ENCODE data around the gene ABCA4. TPM values are rescaled to one million over a fixed set of nuclear protein-coding genes. Genes with fewer than 3 reads are reported as not detected.

The ABCA4 gene
- total RNA-seq, 1 donor from 2014 or later, result 1.3 TPM

DNA sequence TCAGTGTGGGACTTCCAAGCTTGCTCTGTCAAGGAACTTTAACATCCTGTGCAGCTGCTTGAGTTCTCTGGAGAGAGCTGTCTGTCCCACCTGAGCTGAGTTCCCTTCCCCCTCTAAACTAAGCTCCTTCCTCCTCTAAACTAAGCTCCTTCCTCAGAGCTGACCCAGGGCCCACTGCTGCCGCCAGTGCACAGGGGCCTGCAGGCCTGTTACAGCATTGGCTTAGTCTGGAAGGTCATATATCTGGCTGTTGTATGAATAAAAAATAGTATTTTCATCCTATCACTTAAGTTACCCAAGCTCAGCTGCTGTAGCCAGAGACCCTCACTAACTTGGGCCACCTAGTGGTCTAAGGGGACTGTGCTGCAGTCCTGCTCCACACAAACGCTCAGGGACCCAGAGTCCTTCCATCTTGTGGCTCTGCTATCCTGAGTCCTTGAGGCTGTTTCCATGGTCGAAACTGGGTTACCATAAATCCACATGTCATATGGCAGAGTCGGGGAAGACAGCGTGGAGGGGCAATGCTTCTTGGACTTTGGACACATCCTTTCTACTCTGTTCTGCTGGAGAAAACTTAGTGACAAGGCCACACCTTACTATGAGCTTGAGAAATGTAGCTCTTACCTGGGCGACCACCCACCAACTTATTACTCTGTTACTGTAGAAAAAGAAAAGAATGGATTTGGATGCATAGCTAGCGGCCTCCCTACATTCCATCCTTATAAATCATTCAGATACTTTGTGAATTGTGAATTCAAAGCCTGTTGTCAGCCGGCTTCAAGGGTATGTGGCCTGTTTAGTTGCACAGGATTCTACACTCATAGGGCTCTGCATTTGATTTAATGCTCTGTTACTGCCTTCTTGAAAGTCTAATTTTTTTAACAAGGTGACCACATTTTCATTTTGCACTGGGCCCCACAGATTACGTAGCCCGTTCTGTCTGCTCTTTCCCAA, 140.4 kb downstream of the ABCA4 start:
- DNase-seq (ENCODE audit: low spot score), result no peak

DNA sequence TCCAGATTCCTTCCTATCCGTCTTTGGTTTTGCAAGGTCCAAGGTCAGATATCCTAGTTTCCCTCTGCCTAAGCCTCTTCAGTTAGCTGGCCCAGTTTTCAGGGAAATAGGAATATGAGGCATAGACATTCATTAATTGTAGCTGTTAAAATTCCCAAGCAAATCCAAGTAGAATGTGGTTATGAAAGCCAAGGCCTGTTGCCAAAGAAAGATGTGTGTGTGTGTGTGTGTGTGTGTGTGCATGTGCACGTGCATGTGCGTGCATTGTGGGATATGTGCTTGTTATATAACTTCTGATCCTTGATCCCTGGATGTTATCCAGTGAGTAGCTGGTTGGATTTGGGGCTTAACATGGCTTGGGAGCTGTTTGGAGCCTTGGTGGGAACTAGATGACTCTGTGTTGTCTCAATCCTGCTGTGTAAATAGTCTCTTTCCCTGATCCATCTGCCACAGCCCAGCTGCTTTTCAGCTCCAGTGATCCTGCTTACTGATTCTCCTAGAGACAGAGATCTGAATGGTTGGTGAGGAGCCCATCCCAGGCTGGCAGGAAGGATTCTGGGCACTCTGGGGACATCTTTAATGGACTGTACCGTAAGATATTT, 141.1 kb downstream of the ABCA4 start:
- DNase-seq (ENCODE audit: low spot score), result no peak

DNA sequence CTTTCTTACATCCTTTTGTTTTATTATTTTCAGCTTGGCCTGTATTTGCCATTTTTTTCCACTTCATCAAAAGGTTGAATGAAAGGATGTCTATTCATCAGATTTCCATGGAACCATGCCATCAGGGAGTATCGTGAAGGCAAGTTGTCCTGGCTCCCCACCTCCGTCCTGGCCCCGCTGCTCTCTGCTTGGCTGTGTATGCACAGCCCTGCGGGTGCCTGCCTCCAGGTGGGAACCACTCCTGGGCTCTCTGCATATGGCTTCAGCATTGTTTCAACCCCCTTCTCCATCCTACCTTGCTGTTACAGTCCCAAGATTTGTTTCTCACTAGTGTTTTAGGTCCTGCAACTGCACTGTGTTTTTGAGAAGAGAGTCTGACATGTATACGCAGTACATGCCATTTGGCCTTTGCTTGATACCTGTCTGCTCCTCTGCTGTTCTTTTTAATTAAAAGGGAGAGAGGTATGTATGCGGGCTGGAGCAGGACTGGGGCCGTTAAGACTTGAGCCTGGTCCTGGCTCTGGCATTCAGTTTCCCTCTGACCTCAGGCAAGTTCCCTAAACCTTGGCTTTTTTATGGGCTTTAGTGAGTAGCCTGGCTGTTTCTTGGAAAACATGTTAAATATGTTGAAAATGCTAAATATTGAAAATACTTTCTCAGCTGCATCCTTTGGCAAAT, 141.8 kb downstream of the ABCA4 start:
- DNase-seq (ENCODE audit: low spot score), result no peak

DNA sequence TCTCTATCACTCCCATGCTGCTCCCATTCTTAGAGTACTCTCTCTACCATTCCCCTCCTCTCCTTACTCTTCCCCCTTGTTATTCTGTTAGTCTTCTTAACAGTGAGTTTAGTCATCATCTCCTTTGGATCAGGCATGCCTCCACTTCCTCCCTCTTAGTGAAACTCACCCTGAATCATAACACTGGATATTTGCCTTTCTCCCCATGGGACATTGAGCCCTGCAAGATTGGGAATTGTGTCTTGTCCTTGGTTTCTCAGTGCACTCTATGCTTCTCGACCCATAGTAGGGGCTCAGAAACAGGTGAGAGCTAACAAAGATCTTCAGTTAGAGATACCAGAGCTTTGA, 143.4 kb downstream of the ABCA4 start:
- DNase-seq (ENCODE audit: low spot score), result no peak

DNA sequence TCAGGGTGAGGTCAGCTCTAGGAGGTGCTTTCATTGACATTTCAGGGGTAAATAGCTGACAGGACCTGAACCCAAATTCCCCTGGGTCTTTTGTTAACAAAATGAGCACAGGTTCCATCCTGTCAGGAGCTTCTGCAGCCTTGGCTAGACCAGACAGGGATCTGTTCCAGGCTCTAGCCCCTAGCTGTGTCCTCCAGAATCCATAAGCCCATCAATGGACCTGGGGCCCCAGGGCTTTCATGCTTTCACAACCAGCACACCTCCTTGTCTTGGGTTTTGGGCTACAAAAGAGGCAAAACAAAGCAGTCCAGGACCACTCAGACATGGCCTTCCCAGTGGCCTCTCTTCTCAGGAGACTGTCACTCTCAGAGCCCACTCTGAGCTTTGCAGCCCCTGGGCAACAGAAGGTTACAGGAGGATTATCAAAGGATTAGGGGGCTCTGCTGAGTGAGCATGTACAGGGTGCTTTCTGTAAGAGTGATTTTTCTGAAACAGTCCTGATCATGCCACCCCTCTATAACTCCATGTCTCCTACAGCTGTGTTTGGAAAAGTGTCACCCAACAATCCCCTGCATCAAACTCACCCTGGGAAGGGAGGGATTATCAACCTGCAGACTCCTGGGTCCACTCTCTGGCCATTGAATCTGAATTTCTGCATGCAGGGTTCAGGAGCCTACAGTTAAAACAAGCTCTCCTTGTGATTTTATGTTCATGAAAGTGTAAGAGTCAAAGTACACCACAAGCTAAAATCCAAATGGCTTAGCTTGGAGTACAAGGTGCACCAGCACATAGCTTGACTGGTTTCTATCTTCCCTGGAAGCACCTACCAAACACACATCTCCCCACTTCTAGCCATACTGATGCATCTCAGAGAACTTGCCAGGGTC, 144.0 kb downstream of the ABCA4 start:
- no peak for DNase-seq (ENCODE audit: low spot score)

DNA sequence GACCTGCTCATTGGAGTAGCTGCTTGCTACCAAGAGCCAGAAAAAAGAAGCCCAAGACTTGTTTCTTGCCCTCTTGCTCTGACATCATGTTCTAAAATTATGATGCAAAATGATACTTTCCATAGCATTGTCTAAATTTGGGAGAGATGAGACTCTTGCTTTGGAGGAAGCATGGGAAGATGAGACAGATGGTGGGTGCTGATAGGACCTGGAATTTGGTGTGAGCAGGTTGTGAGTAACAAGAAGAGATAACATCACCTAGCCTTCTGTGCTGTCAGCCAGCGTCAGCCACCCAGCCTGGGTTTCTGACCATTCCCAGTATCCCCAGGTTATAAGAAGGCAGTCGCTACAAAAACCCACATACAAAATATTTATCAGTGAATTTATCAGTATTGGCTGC, 144.7 kb downstream of the ABCA4 start:
- no peak for DNase-seq (ENCODE audit: low spot score)

DNA sequence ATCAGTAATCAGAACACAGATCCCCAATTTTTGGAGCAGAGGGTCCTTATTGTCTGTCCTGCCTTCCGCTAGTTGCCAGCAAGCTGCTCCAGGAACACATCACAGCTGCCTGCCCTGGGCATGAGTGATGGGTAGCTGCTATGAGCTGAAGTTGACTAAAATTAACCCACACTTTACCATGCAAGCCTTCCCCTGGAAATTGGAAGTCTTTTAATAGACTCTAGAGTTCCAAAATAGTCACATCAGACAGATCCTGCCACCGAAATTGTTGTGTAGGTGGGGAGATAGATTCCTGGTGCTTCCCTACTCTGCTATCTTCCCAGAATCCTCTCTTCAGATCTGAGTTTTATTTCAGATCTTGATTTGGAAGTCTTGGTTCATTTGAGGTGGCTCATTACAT, 148.6 kb downstream of the ABCA4 start:
- DNase-seq (ENCODE audit: low spot score), result no peak

DNA sequence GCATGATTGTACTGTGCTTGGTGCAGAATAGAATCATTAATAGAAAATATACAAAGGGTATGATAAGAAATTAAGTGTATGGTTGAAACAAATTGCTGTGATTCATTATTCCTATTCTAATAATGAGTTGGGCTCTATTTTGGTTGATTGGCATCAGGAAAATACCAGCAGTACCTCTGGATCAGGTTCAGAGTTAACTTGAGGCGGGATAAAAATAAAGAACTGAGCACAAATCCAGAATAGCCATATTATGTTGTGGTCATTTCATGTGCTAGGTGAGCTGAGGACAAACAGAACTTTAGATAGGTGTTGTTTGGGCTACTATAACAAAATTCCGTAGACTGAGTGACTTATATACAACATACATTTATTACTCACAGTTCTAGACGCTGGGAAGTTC, 151.1 kb downstream of the ABCA4 start:
- DNase-seq (ENCODE audit: low spot score), result no peak

DNA sequence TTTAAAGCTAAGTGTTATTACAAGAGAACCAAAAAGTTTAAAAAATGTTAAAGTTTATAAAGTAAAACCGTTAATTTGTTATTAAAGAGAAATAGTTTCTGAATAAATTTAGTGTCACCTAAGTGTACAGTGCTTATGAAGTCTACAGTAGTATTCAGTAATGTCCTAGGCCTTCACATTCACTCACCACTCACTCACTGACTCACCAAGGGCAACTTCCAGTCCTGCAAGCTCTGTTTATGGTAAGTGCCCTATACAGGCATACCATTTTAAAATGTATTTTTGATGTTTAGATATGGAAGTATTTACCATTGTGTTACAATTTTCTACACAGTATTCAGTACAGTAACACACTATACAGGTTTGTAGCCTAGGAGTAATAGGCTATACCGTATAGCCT, 151.6 kb downstream of the ABCA4 start:
- DNase-seq (ENCODE audit: low spot score), result no peak

DNA sequence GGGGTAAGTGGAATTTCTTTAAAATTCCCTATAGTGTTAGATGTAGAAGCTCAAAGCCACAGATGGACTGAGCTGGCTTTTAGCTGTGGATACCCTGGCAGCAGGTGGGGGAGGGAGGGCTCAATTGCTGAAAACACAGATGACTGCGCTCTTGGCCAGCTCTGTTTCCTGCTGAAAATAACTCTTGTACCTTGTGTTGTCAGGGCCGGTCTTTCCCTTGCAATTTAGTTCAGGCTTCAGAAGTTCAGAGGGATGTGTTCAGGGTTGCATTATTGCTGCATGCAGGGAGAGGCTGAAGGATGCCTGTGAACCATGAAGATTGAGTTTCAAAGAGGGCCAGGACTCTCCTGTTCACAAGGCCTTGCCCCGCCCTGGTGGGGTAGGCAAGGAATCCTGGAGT, 153.6 kb downstream of the ABCA4 start:
- no peak for DNase-seq (ENCODE audit: low spot score)

DNA sequence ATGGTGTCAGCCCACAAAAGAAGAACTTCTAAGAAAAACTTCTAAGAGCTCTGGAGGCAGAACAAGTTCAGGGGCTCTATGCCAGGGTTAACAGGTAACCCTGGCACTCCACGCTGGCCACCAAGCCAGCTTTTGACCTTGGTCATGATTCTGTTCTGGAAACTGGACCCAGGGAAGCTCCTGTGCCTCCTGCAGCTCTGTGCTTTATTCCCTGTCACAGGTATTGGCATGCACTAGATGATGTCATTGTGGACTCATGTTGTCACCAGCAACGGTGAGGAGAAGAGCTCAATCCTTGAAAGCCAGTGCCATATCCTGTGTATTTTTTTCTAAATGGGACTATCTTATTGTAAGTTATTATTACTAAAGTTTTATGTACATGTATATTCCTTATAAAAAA, 155.1 kb downstream of the ABCA4 start:
- no peak for DNase-seq (ENCODE audit: low spot score)

DNA sequence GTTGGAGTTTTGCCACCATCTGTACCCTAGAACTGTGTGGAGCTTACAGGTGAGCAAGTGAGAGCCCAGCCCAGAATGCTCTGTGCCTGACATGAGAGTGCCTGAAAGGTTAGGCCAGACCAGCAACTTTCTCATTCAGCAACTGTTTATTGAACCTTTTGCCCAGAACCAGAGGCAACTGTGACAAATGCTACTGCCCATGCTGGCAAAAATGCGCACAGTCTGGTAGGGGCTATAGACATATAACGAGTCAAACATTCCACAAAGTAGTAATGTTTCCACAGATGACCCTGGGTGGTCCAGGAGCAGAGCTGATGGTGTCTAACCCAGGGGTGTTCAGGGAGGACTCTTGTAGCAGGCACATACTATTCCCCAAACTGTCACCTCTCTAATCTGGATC, 155.7 kb downstream of the ABCA4 start:
- no peak for DNase-seq (ENCODE audit: low spot score)

DNA sequence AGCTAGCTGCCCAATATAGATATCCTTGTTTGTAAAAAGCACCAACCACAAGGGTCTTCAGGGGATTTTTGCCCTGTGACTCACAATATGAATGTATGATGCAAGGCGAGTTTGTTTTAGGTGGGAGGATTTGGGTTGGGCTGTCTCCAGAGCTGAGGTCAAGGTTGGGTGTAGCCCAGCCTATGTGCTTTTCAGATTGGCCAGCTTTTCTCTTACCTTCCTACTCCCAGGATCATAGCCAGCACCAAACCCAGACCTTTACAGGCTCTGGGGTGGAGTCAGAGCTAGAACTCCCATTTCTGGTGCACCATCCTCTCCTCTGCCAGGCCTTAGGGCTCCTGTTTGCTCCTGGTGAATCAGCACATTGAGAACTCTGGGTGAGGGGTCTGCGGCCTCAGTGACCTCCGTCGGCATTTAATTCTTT, 156.2 kb downstream of the ABCA4 start:
- no peak for DNase-seq (ENCODE audit: low spot score)

DNA sequence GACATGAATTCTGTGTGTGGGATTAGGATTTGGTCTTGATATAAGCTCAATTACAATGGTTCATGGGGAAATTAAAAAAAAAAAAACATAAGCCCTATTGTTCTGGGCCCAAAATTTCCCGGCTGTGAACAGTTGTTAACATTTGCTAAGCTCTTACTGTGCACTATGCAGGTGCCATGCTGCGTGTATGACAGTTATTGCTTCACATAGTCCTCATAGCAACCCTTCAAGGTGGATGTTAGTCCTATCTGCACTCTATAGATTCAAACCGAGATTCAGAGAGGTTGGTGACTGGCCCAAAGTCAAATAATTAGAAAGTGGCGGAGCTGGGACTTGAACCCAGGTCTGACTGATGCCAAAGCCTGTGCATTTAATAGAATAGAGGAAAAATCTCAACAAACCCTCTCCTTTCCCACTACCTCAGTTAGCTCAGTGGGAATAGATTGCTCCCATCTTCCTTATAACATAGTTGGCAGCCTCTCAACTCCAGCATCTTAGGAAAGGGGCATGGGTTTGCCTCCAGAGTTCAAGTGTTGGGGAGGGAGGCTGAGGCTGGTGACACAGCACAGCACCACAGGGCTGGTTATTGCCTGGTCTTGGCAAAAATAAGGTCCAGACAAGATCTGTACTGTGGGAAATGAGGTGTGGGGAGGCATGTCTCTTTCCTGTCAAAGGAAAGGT, 156.7 kb downstream of the ABCA4 start:
- no peak for DNase-seq (ENCODE audit: low spot score)

DNA sequence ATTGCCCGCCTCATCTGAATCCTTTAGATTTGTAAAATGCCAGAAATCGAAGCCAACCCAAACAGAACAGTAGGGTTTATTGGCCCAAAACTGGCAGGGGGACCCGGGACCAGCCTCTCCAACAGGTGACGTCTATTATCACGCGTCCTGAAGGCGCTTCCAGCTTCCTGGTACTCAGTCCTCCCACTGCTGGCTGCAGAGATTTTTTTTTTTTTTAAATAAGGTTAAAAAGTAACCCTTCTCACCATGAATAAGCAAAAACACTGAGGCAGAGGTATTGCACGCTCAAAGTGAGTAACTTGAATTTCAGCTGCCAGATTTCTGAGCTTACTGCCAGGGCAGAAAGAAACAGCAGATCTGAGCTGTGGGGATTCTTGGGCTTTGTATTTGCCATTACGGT, 157.4 kb downstream of the ABCA4 start:
- DNase-seq (ENCODE audit: low spot score), result no peak

DNA sequence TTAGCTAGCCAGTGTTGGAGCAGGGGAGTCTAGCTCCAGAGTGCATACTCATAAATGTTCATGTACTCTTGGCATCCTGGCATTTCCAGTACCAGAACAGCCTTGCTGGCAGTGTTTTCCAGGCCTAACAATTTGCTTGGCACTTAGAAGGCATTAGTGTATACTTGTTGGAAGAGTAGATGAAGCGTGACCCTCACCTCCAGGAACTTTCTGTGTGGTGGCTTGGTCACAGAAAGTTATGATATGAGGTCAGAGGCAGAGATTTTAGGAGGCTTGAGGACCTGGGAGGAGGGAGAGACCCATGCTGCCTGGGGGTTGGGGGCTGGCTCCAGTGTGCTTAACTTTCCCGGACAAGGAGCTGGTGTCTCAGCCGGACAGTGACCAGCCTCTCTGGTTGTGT, 159.0 kb downstream of the ABCA4 start:
- DNase-seq (ENCODE audit: low spot score), result no peak

DNA sequence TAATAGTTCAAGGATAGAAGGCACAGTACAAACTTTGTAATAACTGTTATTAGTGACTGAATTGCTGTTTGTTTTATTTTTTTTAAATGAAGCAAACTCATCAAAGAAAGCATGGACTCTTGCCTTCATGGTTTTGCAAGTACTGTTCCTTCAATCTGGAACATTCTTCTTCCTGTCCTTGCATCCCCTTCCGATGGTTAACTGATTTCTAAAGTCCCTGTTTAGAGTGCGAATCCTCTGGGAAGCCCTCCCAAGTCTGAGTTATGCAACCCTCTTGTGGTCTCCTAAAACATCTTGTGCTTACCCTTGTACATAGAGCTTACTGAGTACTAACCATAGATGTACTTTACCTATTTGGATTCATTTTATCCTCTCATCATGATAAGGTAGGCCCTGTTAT, 159.5 kb downstream of the ABCA4 start:
- DNase-seq (ENCODE audit: low spot score), result no peak

DNA sequence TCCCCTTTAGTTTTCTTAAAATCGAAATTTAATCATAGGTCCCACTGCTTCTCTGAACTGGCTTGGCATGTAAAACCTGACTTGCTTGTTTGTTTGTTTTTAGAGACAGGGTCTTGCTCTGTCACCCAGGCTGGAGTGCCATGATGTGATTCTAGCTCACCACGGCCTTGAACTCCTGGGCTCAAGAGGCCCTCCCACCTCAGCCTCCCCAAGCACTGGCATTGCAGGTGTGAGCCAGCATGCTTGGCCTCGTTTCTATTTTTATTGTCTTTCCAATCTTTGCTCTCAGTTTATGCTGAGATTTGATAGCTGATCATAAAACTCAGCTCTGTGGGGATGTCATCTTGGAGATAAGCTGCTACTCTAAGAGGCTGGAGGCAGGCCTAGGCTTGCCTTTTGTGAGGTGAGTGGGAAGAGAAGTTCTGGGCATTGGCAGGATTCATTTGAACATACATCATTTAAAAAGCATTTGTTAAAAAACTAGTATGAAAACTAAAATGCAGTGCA, 160.3 kb downstream of the ABCA4 start:
- no peak for DNase-seq (ENCODE audit: low spot score)

DNA sequence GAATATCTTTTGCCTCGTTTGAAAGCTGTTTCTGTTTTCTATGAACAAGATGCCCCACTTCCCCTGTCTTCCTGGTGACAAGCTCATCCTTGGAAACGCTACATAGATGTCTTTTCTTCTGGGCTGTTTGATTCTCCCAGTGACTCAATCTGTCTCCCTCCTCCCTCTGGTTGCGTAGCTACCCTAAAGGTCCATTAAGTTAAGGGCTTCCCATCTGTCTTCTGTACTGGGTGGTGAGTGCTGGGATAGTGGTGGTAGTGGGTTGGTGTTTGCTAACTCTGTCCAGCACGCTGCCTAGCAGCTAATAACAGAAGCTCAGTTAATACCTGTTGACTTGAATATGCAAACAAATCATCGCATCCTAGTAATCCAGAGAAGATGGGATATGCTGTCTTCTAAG, 161.5 kb downstream of the ABCA4 start:
- no peak for DNase-seq (ENCODE audit: low spot score)

DNA sequence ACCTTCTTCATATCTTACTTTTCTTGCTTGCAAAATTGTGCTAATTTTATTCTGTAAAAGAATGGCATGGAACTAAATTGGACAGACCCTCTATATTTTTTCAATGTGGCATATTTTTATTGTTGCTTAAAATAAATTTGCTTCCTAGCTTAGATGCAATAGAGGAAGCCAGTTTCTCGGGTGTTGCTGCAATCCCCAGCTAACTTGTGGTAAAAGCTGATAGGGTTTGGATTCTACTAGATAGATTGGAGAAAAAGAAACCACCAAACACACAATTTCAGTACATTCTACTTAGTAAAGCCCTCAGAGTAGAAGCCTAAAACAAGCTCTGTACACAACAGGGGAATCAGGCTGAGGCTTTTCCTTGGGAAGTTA, 162.2 kb downstream of the ABCA4 start:
- no peak for DNase-seq (ENCODE audit: low spot score)

Measured in mesenteric fat pad (tissue), 1 donor.